Lung (tissue), 12 donors: Measurements from ENCODE around the gene AFF1. TPM values are rescaled to one million over a fixed set of nuclear protein-coding genes. Genes with fewer than 3 reads are reported as not detected.

Experiments used
- ATAC-seq: fragments of 200-7000 bp; cut with Tn5 transposase; one replicate; pipeline ENCODE4 v1.9.1; 2020; ENCODE audit warnings: moderate number of reproducible peaks; ENCODE audit not compliant: insufficient read depth, low FRiP score
- DNase-seq, 3 donors: peaks; one replicate each; pipeline ENCODE4 v3.0.0-alpha.2; 2013 to 2017
- H3K27ac ChIP-seq, 2 donors: one replicate each; pipeline ENCODE4 v1.5.1; 2013; ENCODE audit warnings: mild to moderate bottlenecking in 2 of 2, moderate library complexity in 2 of 2, control low read depth in 1 of 2, inconsistent platforms in 1 of 2, low read depth in 1 of 2, low read length in 1 of 2
- H3K27me3 ChIP-seq, 3 donors: one replicate each; pipeline ENCODE4 v1.5.1; 2013; ENCODE audit warnings: low read length in 2 of 3; ENCODE audit not compliant: control insufficient read depth in 3 of 3, insufficient read depth in 3 of 3
- H3K36me3 ChIP-seq, 4 donors: one replicate each; pipeline ENCODE4 v1.5.1; 2013; ENCODE audit warnings: low read length in 4 of 4, mild to moderate bottlenecking in 1 of 4, moderate library complexity in 1 of 4; ENCODE audit not compliant: control insufficient read depth in 4 of 4, insufficient read depth in 4 of 4
- H3K4me1 ChIP-seq, 5 donors: one replicate each; pipeline ENCODE4 v1.5.1; 2013; ENCODE audit warnings: low read length in 5 of 5, mild to moderate bottlenecking in 2 of 5, moderate library complexity in 1 of 5; ENCODE audit not compliant: control insufficient read depth in 5 of 5, insufficient read depth in 5 of 5
- H3K4me3 ChIP-seq: one replicate; pipeline ENCODE4 v1.5.1; 2013; ENCODE audit warnings: mild to moderate bottlenecking, control low read depth, moderate library complexity
- H3K9ac ChIP-seq, 2 donors: one replicate each; pipeline ENCODE4 v1.5.1; 2013; ENCODE audit warnings: low read length in 2 of 2, control low read depth in 1 of 2; ENCODE audit not compliant: insufficient read depth in 1 of 2
- H3K9me3 ChIP-seq, 4 donors: one replicate each; pipeline ENCODE4 v1.5.1; 2013; ENCODE audit warnings: low read length in 3 of 4, mild to moderate bottlenecking in 1 of 4, moderate library complexity in 1 of 4; ENCODE audit not compliant: control insufficient read depth in 4 of 4, insufficient read depth in 3 of 4
- WGBS, 2 donors: extraction: QIAGEN DNeasy Blood & Tissue Kit; methylation state at CpG; one replicate each; pipeline ENCODE4 v1.1.7; 2013; 5-methylcytosine and 5-hydroxymethylcytosine counted together
- polyA plus RNA-seq, 2 donors: library from polyadenylated mRNA; stranded (reverse); fragments of 200-250 nt; gene quantifications; one replicate each; pipeline ENCODE4 v1.2.1, GENCODE V29; 2013
- total RNA-seq, 2 donors: library from RNA; depleted of rRNA in 1 of 2; stranded (reverse); fragments of >200 nt in 1 of 2; gene quantifications; one replicate each; pipeline ENCODE4 v1.2.1, GENCODE V29; 2014 to 2021
- TF ChIP-seq, protein P1 (sequence below): IDR thresholded peaks from 2 replicates; pipeline ENCODE4 v1.5.1; 2012; ENCODE audit warnings: mild to moderate bottlenecking; ENCODE audit errors: control extremely low read depth, extremely low read depth
- donor health status: control.
- donor health status: control.
- donor health status: Bipolar disorder and iron deficiency.
- donor health status: healthy.
- donor health status: DM: yes; HTN: yes; CAD: no.

Gene AFF1
- total and polyA plus RNA-seq, 4 donors, result 9.5 to 79.0 (median 35.8) TPM

DNA sequence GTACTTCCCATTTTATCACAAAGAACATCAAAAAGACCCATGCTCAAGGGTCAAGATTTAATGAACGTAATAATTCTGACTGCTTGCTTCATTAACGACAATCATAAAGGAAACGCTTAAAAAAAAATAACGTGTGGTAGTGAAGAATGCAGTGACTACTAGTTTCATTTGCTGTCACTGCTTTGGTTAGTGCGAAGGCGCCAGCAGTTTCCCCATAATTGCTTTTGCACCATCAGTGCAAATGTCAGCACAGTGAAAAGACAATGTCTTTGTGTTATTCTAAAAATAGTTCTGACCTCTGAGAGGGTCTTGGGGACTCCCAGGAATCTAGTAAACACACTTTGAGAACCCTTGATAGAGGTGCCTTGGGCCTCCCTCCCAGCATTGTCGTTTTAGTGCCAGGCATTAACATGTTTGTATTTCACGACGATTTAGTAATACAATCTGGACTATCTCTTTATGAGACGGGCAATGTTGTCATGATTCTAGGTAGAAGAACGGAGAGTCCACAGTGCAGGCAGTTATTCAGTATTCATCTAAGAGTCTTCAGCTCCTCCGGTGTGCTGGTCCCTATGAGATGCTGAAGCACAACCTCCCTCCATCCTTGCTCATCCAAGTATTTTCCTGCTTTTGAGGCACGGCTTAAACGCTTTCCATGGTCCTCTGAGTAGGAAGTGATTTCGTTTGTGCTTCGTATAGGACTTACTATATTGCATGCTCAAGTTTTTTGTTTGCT is 71.0 kb downstream of the AFF1 start:
- Histone ChIP-seq H3K9ac (peak overlapping the region; percentile 70 to 98), H3K36me3 (peaks cover 0 to 5% (median under 1%) of the 10 kb centered on the region in 4 donors), H3K9me3 (peaks cover 0 to 4% (median 0%) of the 10 kb centered on the region in 4 donors), H3K27ac (peak overlapping the region; percentile 90 to 97), H3K4me1 (peaks cover 6 to 47% (median 19%) of the 10 kb centered on the region in 5 donors), H3K27me3 (no peaks in the 10 kb centered on the region), H3K4me3 (peak overlapping the region; percentile 54)
- WGBS, 2 donors, result 2 to 5% methylated on average over 16 of the region's 16 CpGs
- peak in 1 of 3 donors; percentile 42 for DNase-seq
- ATAC-seq, result no peak
- TF ChIP-seq, protein P1, sequence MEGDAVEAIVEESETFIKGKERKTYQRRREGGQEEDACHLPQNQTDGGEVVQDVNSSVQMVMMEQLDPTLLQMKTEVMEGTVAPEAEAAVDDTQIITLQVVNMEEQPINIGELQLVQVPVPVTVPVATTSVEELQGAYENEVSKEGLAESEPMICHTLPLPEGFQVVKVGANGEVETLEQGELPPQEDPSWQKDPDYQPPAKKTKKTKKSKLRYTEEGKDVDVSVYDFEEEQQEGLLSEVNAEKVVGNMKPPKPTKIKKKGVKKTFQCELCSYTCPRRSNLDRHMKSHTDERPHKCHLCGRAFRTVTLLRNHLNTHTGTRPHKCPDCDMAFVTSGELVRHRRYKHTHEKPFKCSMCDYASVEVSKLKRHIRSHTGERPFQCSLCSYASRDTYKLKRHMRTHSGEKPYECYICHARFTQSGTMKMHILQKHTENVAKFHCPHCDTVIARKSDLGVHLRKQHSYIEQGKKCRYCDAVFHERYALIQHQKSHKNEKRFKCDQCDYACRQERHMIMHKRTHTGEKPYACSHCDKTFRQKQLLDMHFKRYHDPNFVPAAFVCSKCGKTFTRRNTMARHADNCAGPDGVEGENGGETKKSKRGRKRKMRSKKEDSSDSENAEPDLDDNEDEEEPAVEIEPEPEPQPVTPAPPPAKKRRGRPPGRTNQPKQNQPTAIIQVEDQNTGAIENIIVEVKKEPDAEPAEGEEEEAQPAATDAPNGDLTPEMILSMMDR, result no peak

DNA sequence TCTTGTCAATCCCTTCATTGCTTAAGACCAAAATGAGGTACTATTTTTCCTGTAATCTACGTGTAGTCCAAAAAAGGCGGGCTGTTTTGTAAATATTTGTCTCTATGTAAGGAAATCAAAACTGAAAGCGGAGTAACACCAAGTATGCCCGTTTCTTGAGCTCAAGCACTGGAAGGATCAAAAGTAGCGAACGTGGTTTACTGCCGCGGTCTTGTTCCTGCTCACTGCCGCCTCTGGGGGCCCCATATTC is 71.5 kb downstream of the AFF1 start:
- peaks cover 0 to 4% (median 0%) of the 10 kb centered on the region in 4 donors for H3K9me3 ChIP-seq
- H3K4me1 ChIP-seq, result peaks cover 6 to 45% (median 19%) of the 10 kb centered on the region in 5 donors
- H3K27me3 ChIP-seq, result no peaks in the 10 kb centered on the region
- peak overlapping the region; percentile 93 for H3K4me3 ChIP-seq
- peak; percentile 21 for ATAC-seq
- WGBS, 2 donors, result 0% methylated on average over 9 of the region's 9 CpGs
- H3K27ac ChIP-seq, result peak overlapping the region; percentile 90 to 97
- peak overlapping the region; percentile 70 to 98 for H3K9ac ChIP-seq
- TF ChIP-seq, protein P1, result no peak
- no peak for DNase-seq
- peaks cover 0 to 5% (median under 1%) of the 10 kb centered on the region in 4 donors for H3K36me3 ChIP-seq

DNA sequence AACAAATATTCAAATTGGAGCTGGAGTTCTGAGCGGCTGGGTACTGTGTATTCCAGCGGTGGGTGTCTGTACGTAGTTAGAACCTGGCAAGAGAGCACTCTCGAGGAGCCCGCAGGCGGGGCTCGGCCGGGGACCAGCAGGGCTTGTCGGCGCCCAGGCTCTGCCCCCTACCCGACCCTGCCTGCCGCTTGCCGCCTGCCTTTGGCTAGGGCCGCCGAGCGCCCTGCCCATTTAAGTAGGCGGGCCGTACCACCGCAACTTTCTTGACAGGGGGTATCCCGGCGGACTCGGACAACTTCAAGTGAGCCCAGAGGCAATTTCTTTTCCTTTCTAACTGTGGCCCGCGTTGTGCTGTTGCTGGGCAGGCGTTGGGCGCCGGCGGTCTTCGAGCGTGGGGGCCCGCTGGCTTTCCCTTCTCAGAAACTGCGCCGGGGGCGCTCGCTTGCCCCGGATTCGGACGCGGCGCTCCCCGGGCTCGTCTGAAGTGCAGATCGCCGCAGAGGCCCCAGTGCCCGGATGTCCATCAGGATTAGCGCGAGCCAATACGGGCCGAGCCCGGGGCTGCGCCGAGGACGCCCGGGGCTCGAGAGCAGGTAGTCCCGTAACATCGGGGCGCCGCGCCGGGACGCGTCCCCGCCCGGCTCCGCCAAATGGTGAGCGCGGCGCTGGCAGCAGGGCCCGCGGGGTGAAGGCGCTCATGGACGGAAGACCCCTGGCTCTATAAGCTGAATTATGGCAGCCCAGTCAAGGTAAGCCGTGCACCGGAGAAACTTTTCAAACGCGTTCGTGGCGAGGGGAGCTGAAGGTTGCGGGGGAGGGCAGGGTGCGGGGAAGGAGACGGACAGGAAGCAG is 72.1 kb downstream of the AFF1 start:
- peaks cover 0 to 5% (median under 1%) of the 10 kb centered on the region in 4 donors for H3K36me3 ChIP-seq
- H3K9me3 ChIP-seq, result peaks cover 0 to 4% (median 0%) of the 10 kb centered on the region in 4 donors
- peaks cover 4 to 39% (median 19%) of the 10 kb centered on the region in 5 donors for H3K4me1 ChIP-seq
- H3K27ac ChIP-seq, result peak overlapping the region; percentile 90 to 97
- TF ChIP-seq, protein P1, result no peak
- ATAC-seq (peak; percentile 93), DNase-seq (peak; percentile 97 to 98 (median 97))
- peak overlapping the region; percentile 93 for H3K4me3 ChIP-seq
- peak overlapping the region; percentile 74 to 98 for H3K9ac ChIP-seq
- no peaks in the 10 kb centered on the region for H3K27me3 ChIP-seq
- 0% methylated on average over 82 of the region's 82 CpGs for WGBS, 2 donors
